ENCODE data around the gene DZIP3. TPM values are rescaled to one million over a fixed set of nuclear protein-coding genes. Genes with fewer than 3 reads are reported as not detected.
"Not testable (repeated sequence)": the region's sequence is repeated elsewhere in the genome, so short reads cannot be mapped to it uniquely, and the experiment has no call there.

The DZIP3 gene
- total RNA-seq, 4 donors from 2014 or later: 3.6 to 7.9 (median 5.7) TPM

DNA sequence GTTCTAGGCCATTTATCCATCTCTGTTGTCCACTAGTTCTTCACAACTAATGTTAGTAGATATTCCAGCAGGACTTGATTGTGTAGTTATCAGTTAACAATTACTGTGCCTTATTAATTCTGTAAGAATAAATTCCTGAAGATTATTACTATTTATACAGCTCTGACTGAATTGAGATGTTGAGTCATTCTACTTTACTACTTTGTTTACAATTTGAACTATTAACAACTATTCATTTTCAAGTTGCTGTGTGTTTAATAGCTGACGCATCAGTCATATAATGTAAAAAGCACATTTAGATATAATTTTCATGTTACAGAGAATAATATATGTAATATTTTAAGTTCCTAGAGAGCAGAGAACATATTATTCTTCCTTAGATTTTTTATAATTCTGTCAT lies 21.1 kb downstream of the DZIP3 start:
- TF ChIP-seq, protein P1, sequence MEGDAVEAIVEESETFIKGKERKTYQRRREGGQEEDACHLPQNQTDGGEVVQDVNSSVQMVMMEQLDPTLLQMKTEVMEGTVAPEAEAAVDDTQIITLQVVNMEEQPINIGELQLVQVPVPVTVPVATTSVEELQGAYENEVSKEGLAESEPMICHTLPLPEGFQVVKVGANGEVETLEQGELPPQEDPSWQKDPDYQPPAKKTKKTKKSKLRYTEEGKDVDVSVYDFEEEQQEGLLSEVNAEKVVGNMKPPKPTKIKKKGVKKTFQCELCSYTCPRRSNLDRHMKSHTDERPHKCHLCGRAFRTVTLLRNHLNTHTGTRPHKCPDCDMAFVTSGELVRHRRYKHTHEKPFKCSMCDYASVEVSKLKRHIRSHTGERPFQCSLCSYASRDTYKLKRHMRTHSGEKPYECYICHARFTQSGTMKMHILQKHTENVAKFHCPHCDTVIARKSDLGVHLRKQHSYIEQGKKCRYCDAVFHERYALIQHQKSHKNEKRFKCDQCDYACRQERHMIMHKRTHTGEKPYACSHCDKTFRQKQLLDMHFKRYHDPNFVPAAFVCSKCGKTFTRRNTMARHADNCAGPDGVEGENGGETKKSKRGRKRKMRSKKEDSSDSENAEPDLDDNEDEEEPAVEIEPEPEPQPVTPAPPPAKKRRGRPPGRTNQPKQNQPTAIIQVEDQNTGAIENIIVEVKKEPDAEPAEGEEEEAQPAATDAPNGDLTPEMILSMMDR (IDR thresholded peaks at IDR 0.05): no peak
- DNase-seq (ENCODE audit: low spot score) (no peak), ATAC-seq (ENCODE audit: low FRiP score) (no peak)

DNA sequence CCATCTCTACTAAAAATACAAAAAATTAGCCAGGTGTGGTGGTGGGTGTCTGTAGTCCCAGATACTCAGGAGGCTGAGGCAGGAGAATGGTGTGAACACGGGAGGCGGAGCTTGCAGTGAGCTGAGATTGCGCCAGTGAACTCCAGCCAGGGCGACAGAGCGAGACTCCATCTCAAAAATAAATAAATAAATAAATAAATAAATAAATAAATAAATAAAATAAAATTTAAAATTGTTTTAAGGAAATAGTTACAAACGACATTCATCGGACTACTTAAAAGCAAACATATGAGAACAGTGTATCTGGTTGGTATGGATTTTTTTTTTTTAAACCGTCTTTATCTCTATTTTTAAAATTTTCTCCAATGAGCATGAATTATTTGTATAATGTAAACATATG lies 26.6 kb downstream of the DZIP3 start:
- not testable (repeated sequence) for ATAC-seq (ENCODE audit: low FRiP score); DNase-seq (ENCODE audit: low spot score)

GRCh38 chr3:108620250-108620649 lies 30.7 kb downstream of the DZIP3 start:
- DNase-seq (ENCODE audit: low spot score): no peak
- no peak for ATAC-seq (ENCODE audit: low FRiP score)
- TF ChIP-seq, protein P1 (IDR thresholded peaks at IDR 0.05): no peak

DNA sequence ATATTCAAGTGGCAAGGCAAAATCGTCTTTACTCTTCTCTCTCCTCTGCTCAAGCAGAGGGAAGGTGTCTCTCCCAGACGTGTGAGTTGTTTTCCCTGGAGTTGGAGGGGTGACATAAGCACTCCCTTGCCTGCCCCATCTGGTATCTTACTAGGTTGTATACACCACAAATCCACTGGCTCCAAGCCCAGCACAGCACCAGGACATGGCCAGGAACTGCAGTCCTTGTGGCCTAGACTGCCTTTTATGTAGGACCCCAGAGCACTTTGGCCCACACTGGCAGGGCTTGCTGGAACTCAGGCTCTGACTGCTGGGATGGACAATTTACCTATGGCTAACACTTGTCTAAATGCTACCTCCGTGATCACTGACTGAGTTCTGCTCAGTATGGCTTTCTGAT lies 34.0 kb downstream of the DZIP3 start:
- ATAC-seq (ENCODE audit: low FRiP score) (no peak), DNase-seq (ENCODE audit: low spot score) (no peak)
- TF ChIP-seq, protein P1 (IDR thresholded peaks at IDR 0.05): no peak

- TF ChIP-seq, protein P1 (IDR thresholded peaks at IDR 0.05): no peak
- DNase-seq (ENCODE audit: low spot score) (no peak), ATAC-seq (ENCODE audit: low FRiP score) (no peak)
Measured at GRCh38 chr3:108629974-108630373, 40.5 kb downstream of the DZIP3 start.

DNA sequence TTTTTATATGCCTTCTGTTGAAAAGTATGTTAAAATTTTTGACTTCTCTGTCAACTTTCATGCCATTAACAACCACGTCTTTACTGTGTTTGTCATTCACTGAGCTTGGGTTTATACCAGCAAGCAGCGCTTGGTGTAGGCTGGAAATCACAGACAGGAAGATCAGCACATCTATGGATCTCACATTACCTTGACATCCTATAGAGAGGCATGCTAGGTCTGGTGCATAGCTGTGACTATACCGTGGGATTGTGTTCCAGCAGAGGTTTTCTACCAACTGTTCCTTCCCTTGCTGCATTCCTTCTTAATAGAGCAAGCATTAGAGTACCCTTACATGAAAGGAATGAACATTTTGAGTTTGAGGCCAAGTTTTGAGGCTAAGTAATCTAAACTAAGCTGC lies 53.0 kb downstream of the DZIP3 start:
- DNase-seq (ENCODE audit: low spot score) (no peak), ATAC-seq (ENCODE audit: low FRiP score) (no peak)
- TF ChIP-seq, protein P1 (IDR thresholded peaks at IDR 0.05): no peak

GRCh38 chr3:108645364-108645763 lies 55.8 kb downstream of the DZIP3 start:
- TF ChIP-seq, protein P1 (IDR thresholded peaks at IDR 0.05): no peak
- DNase-seq (ENCODE audit: low spot score) (no peak), ATAC-seq (ENCODE audit: low FRiP score) (no peak)

DNA sequence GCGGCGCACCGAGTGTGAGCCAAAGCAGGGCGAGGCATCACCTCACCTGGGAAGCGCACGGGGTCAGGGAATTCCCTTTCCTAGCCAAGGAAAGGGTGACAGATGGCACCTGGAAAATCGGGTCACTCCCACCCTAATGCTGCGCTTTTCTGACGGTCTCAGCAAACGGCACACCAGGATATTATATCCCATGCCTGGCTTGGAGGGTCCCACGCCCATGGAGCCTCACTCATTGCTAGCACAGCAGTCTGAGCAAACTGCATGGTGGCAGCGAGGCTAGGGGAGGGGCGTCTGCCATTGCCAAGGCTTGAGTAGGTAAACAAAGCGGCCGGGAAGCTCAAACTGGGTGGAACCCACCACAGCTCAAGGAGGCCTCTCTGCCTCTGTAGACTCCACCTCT lies 66.1 kb downstream of the DZIP3 start:
- not testable (repeated sequence) for ATAC-seq (ENCODE audit: low FRiP score); DNase-seq (ENCODE audit: low spot score)
